GM21576 (cell line): Measurements from ENCODE around the gene SCARB1.
"Not testable (repeated sequence)": the region's sequence is repeated elsewhere in the genome, so short reads cannot be mapped to it uniquely, and the experiment has no call there.

Experiments
- ATAC-seq: cut with Tn5 transposase; IDR thresholded peaks from one replicate; pipeline ENCODE4 v1.9.1; 2021; ENCODE audit warnings: mild to moderate bottlenecking, moderate library complexity; ENCODE audit not compliant: unreplicated experiment

SCARB1 gene

GRCh38 chr12:124884587-124885438 lies 21.1 kb upstream of the SCARB1 start:
- ATAC-seq, result peak; percentile 78

GRCh38 chr12:124883263-124884130 lies 19.8 kb upstream of the SCARB1 start:
- ATAC-seq, result no peak

GRCh38 chr12:124881123-124881522 lies 17.5 kb upstream of the SCARB1 start:
- ATAC-seq, result no peak

- ATAC-seq, result not testable (repeated sequence)
Measured at GRCh38 chr12:124880335-124880734, 16.7 kb upstream of the SCARB1 start.

GRCh38 chr12:124878795-124879516 lies 15.3 kb upstream of the SCARB1 start:
- ATAC-seq, result no peak

- ATAC-seq, result no peak
Measured at GRCh38 chr12:124877423-124877822, 13.8 kb upstream of the SCARB1 start.

- ATAC-seq, result no peak
Measured at GRCh38 chr12:124876171-124876570, 12.5 kb upstream of the SCARB1 start.

GRCh38 chr12:124875803-124876132 lies 12.1 kb upstream of the SCARB1 start:
- no peak for ATAC-seq

- ATAC-seq, result no peak
Measured at GRCh38 chr12:124874988-124875802, 11.5 kb upstream of the SCARB1 start.

GRCh38 chr12:124874188-124874587 lies 10.5 kb upstream of the SCARB1 start:
- no peak for ATAC-seq

- ATAC-seq, result no peak
Measured at GRCh38 chr12:124872068-124872719, 8.5 kb upstream of the SCARB1 start.

- ATAC-seq, result no peak
Measured at GRCh38 chr12:124871297-124871696, 7.6 kb upstream of the SCARB1 start.

- ATAC-seq, result no peak
Measured at GRCh38 chr12:124870515-124870914, 6.9 kb upstream of the SCARB1 start.

GRCh38 chr12:124869059-124869665 lies 5.5 kb upstream of the SCARB1 start:
- no peak for ATAC-seq

- no peak for ATAC-seq
Measured at GRCh38 chr12:124868252-124869058, 4.8 kb upstream of the SCARB1 start.

- ATAC-seq, result no peak
Measured at GRCh38 chr12:124867401-124867930, 3.8 kb upstream of the SCARB1 start.

GRCh38 chr12:124866883-124867400 lies 3.3 kb upstream of the SCARB1 start:
- no peak for ATAC-seq

GRCh38 chr12:124866195-124866882 lies 2.7 kb upstream of the SCARB1 start:
- no peak for ATAC-seq
